Activated CD8-positive, alpha-beta memory T cell treated with anti-CD3 and anti-CD28 coated beads for 4 hours (primary cell): Measurements from ENCODE around the gene OCRL.
A peak's percentile ranks its signal among the peaks of the same experiment; 100 is the strongest.

Experiments
- DNase-seq, 2 donors: peaks; one replicate each; pipeline ENCODE4 v3.0.0-alpha.2; 2020; ENCODE audit warnings: low read depth in 2 of 2

Gene OCRL

GRCh38 chrX:129634541-129634940, 94.5 kb downstream of the OCRL start:
- DNase-seq: no peak

GRCh38 chrX:129636175-129636681, 96.2 kb downstream of the OCRL start:
- DNase-seq: no peak

DNA sequence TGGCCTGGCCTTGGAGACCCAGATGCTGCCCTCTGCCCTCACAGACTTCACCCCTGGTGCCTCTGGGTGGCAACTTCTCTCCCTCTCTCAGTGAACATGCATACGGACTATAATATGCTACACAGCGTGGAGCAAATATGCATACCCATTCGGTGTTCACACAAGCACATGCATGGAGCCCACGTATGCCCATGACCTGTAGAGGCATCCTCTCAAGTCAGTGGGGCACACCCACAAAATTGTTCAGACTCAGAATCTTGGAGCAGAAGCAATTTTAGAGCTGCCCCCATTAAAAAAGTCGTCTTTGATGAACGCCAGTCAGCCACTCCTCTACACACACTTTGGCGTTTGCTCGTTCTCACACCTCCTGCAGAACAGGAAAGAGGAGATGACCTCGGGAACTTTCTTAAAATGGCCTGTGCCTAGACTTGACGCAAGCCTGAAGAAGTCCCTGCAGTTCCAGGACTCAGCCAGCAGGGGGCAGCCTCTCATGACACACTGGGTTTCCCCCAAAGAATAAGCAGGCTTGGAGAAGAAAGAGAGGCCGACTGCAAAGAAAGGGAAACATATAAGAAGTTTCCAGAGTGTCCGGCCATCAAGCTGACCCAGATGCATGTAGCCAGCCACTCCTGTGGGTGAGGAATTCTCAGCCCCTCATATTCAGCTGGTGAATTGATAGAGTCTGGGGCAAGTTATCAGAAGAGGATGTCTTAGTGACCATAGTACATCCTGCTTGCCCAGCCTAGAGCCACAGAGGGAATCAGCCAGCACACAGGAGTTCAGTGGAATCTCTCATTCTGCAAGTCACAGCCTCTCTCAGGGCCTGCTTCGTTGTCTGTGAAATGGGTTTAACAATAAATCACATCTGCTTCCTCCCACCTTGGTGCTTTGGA, 97.4 kb downstream of the OCRL start:
- peak; percentile 36 to 64 for DNase-seq

DNA sequence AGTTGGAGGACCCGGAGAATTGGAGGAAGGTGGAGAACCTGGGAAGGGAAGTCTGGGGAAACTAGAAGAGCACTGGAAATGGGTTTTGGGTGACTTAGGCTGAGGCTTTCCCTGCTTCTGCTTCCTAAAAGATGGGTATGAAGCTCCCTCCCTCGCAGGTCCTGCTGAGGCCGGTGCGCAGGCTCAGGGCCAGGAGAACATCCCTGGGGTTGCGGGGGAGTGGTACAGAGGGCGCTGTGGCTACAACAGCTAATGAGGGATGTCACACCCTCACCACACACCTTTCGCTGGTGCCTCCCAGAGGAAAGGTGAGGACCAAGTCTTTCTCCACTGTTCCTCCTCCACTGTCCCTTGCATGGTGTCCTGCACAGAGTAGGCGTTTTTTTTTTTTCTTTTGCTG, 98.9 kb downstream of the OCRL start:
- no peak for DNase-seq

GRCh38 chrX:129640737-129641136, 100.7 kb downstream of the OCRL start:
- no peak for DNase-seq

- no peak for DNase-seq
Measured at GRCh38 chrX:129641469-129641868, 101.4 kb downstream of the OCRL start.

GRCh38 chrX:129641941-129642340, 101.9 kb downstream of the OCRL start:
- no peak for DNase-seq
